IMR-90 (cell line): ENCODE measurements around the gene XDH. TPM values are rescaled to one million over a fixed set of nuclear protein-coding genes. Genes with fewer than 3 reads are reported as not detected.

Source experiments
- ATAC-seq: fragments of 200-7000 bp; cut with Tn5 transposase; 2 replicates; pipeline ENCODE4 v1.9.1; 2020; ENCODE audit warnings: low read depth, mild to moderate bottlenecking, moderate library complexity
- BruUV-seq: library from RNA; stranded (reverse); fragments of 400-500 nt; replicated peaks from 2 replicates; lab custom pipeline; 2021; lab: Mats Ljungman, UMichigan
- CTCF ChIA-PET: fragments of 300-600 bp; formaldehyde crosslinking; extraction: SDS; loops from one replicate; lab custom pipeline; 2021; ENCODE audit warnings: antibody characterized with exemption; lab: Yijun Ruan, JAX
- POLR2A ChIA-PET: fragments of 300-600 bp; sonication (Branson Sonifier 250); formaldehyde crosslinking; loops from one replicate; lab custom pipeline; 2022; ENCODE audit warnings: antibody characterized with exemption; ENCODE audit not compliant: unreplicated experiment; lab: Charles Lee
- DNase-seq: peaks from one replicate; pipeline ENCODE4 v3.0.0; 2013
- H2AFZ ChIP-seq: replicated peaks from 2 replicates; pipeline ENCODE3; 2013; ENCODE audit warnings: low read length, mild to moderate bottlenecking; ENCODE audit not compliant: poor library complexity
- H2AK5ac ChIP-seq: 2 replicates; pipeline ENCODE4 v1.6.1; 2013; ENCODE audit warnings: low read depth, low read length, inconsistent platforms
- H2AK9ac ChIP-seq: replicated peaks from 2 replicates; pipeline ENCODE3; 2013; ENCODE audit warnings: mild to moderate bottlenecking, low read depth, low read length, moderate library complexity; ENCODE audit not compliant: poor library complexity
- H2BK120ac ChIP-seq: 2 replicates; pipeline ENCODE4 v1.6.1; 2013; ENCODE audit warnings: low read depth, low read length, inconsistent platforms
- H2BK15ac ChIP-seq: 3 replicates; pipeline ENCODE4 v1.6.1; 2013; ENCODE audit warnings: low read depth, low read length, inconsistent platforms
- H2BK20ac ChIP-seq: 2 replicates; pipeline ENCODE4 v1.6.1; 2013; ENCODE audit warnings: low read depth, mild to moderate bottlenecking, inconsistent platforms, low read length, moderate library complexity
- H2BK5ac ChIP-seq: 2 replicates; pipeline ENCODE4 v1.6.1; 2013; ENCODE audit warnings: mild to moderate bottlenecking, low read depth, low read length, inconsistent platforms; ENCODE audit not compliant: poor library complexity, severe bottlenecking
- H3K14ac ChIP-seq: replicated peaks from 2 replicates; pipeline ENCODE4 v1.6.1; 2013; ENCODE audit warnings: low read depth, low read length, inconsistent platforms
- H3K18ac ChIP-seq: 2 replicates; pipeline ENCODE4 v1.6.1; 2013; ENCODE audit warnings: low read depth, low read length, control low read depth
- H3K23ac ChIP-seq: 2 replicates; pipeline ENCODE4 v1.6.1; 2013; ENCODE audit warnings: low read depth, low read length, inconsistent platforms
- H3K27ac ChIP-seq: 2 replicates; pipeline ENCODE4 v1.5.1; 2013; ENCODE audit warnings: mild to moderate bottlenecking, control low read depth, low read length; ENCODE audit not compliant: insufficient read depth
- H3K27me3 ChIP-seq: 2 replicates; pipeline ENCODE4 v1.6.1; 2013; ENCODE audit warnings: low read length; ENCODE audit not compliant: control insufficient read depth, insufficient read depth
- H3K36me3 ChIP-seq: 2 replicates; pipeline ENCODE4 v1.6.1; 2013; ENCODE audit warnings: low read length, mixed read lengths; ENCODE audit not compliant: control insufficient read depth, insufficient read depth
- H3K4ac ChIP-seq: 2 replicates; pipeline ENCODE4 v1.6.1; 2013; ENCODE audit warnings: low read depth, low read length, inconsistent platforms
- H3K4me1 ChIP-seq: 2 replicates; pipeline ENCODE4 v1.6.1; 2013; ENCODE audit warnings: low read length, mixed read lengths; ENCODE audit not compliant: control insufficient read depth, insufficient read depth
- H3K4me2 ChIP-seq: 2 replicates; pipeline ENCODE4 v1.6.1; 2013; ENCODE audit warnings: low read depth, mild to moderate bottlenecking, control low read depth, low read length, moderate library complexity
- H3K4me3 ChIP-seq: 2 replicates; pipeline ENCODE4 v1.5.1; 2013; ENCODE audit warnings: low read depth, mild to moderate bottlenecking, control low read depth, low read length, moderate library complexity; ENCODE audit not compliant: insufficient read depth
- H3K56ac ChIP-seq: 2 replicates; pipeline ENCODE4 v1.6.1; 2013; ENCODE audit warnings: low read length, inconsistent platforms; ENCODE audit not compliant: insufficient read depth; ENCODE audit errors: extremely low read depth
- H3K79me1 ChIP-seq, 2 experiments: 2 replicates each; pipeline ENCODE4 v1.6.1; 2013; ENCODE audit warnings: low read length in 2 of 2, inconsistent platforms in 1 of 2, low read depth in 1 of 2
- H3K9ac ChIP-seq: 2 replicates; pipeline ENCODE4 v1.6.1; 2013; ENCODE audit warnings: low read depth, low read length, control low read depth
- H3K9me1 ChIP-seq: 2 replicates; pipeline ENCODE4 v1.6.1; 2013; ENCODE audit warnings: low read length, inconsistent platforms; ENCODE audit not compliant: insufficient read depth
- H3K9me3 ChIP-seq: 2 replicates; pipeline ENCODE4 v1.6.1; 2013; ENCODE audit warnings: low read length; ENCODE audit not compliant: control insufficient read depth, insufficient read depth
- H4K20me1 ChIP-seq: 2 replicates; pipeline ENCODE4 v1.6.1; 2013; ENCODE audit warnings: low read length, inconsistent platforms; ENCODE audit not compliant: insufficient read depth
- H4K5ac ChIP-seq: 2 replicates; pipeline ENCODE4 v1.6.1; 2013; ENCODE audit warnings: mild to moderate bottlenecking, low read depth, low read length, control low read depth
- H4K8ac ChIP-seq, 2 experiments: 2 replicates each; pipeline ENCODE4 v1.6.1; 2013; ENCODE audit warnings: low read depth in 2 of 2, low read length in 2 of 2, control low read depth in 1 of 2, inconsistent platforms in 1 of 2
- H4K91ac ChIP-seq: 2 replicates; pipeline ENCODE4 v1.6.1; 2013; ENCODE audit warnings: low read depth, low read length, inconsistent platforms; ENCODE audit not compliant: insufficient read depth
- CEBPB ChIP-seq: IDR thresholded peaks from 2 replicates; pipeline ENCODE4 v1.6.1; 2012; ENCODE audit warnings: low read depth, low read length, improper control_type of control experiment
- FOS ChIP-seq: fragments of 150-350 bp; IDR thresholded peaks from 2 replicates; pipeline ENCODE4 v1.6.1; 2016; ENCODE audit warnings: low read depth, low read length
- MAZ ChIP-seq: IDR thresholded peaks from 2 replicates; pipeline ENCODE4 v1.6.1; 2012; ENCODE audit warnings: low read depth, mild to moderate bottlenecking, low read length, improper control_type of control experiment, moderate library complexity, borderline replicate concordance
- MXI1 ChIP-seq: IDR thresholded peaks from 2 replicates; pipeline ENCODE4 v1.6.1; 2012; ENCODE audit warnings: low read depth, mild to moderate bottlenecking, low read length, moderate library complexity, borderline replicate concordance
- POLR2A ChIP-seq: IDR thresholded peaks from 2 replicates; pipeline ENCODE4 v1.6.1; 2012; ENCODE audit warnings: mild to moderate bottlenecking, low read depth, low read length
- RCOR1 ChIP-seq: IDR thresholded peaks from 2 replicates; pipeline ENCODE4 v1.6.1; 2012; ENCODE audit warnings: mild to moderate bottlenecking, low read length, improper control_type of control experiment; ENCODE audit not compliant: insufficient replicate concordance
- RFX5 ChIP-seq: IDR thresholded peaks from 2 replicates; pipeline ENCODE4 v1.8.0; 2012; ENCODE audit warnings: low read depth, mild to moderate bottlenecking, low read length, moderate library complexity
- WGBS, 2 experiments: methylation state at CpG; one replicate each; pipeline versions ENCODE4 v1.1.5 to v1.1.7; 2013; ENCODE audit warnings: missing lambda C conversion rate in 2 of 2; ENCODE audit not compliant: insufficient read length in 1 of 2; ENCODE audit errors: extremely low coverage in 2 of 2; 5-methylcytosine and 5-hydroxymethylcytosine counted together
- dilution Hi-C: fragments of 300-500 bp; cut with HindIII; formaldehyde crosslinking; loops from one replicate; pipeline ENCODE4 v1.14.3; 2018; ENCODE audit warnings: low sequenced_read_pairs; ENCODE audit not compliant: unreplicated experiment
- in situ Hi-C: fragments of 300-500 bp; cut with MboI; formaldehyde crosslinking; loops from 3 replicates; pipeline ENCODE4 v1.14.3; 2019; ENCODE audit warnings: low sequenced_read_pairs, inconsistent platforms, mixed read lengths
- intact Hi-C: fragments of 100-400 bp; cut with micrococcal nuclease; formaldehyde crosslinking; loops from 2 replicates; pipeline ENCODE4 v1.10.0; 2022
- polyA plus RNA-seq, 3 experiments: library from polyadenylated mRNA; depleted of rRNA; stranded (reverse); fragments of >200 nt; gene quantifications; 2 replicates each; pipeline ENCODE4 v1.2.3, GENCODE V29; 2012; ENCODE audit warnings: low replicate concordance in 1 of 3
- total RNA-seq: library from RNA; depleted of rRNA; stranded (reverse); fragments of >200 nt; gene quantifications from 2 replicates; pipeline ENCODE4 v1.2.3, GENCODE V29; 2012
- TF ChIP-seq, protein P1 (sequence below): conservative IDR thresholded peaks from 2 replicates; pipeline ENCODE4 v1.5.1; 2012; ENCODE audit warnings: mild to moderate bottlenecking, low read depth, low read length, improper control_type of control experiment
- TF ChIP-seq, protein P2 (sequence below): fragments of 150-350 bp; IDR thresholded peaks from 2 replicates; pipeline ENCODE4 v1.6.1; 2016; ENCODE audit warnings: low read depth, mild to moderate bottlenecking, low read length, moderate library complexity, borderline replicate concordance

XDH gene
- total and polyA plus RNA-seq, 2 of the 4 experiments (the other 2 are of a cell fraction) = 0.46 to 1.1 TPM

DNA sequence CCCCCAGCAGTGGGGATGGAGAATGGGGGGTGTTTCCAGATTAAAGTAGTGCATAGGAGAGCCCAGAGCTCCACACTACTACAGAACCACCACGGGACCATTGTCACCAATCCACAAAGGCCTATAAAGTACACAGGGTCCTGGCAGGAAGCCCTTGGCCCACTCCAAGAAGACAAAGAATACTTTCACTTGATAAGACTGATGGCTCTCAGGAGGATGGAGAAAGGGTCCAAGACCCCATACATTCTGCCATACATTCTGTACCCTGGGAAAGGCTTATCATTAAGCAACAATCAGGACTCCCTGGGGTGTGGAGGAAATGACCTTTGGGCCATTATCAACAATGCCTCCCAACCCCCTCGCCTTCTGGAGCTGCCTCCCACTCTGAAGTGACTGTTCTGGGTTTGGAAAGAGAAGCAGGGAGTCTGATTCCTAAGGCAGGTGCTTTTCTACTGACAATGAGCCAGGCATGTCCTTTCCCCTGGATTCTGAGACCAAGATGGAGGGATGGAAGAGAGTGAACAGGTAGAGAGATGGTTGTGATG, 85.4 kb downstream of the XDH start:
- Histone ChIP-seq H2BK120ac (no peak overlapping the region), H3K4me1 (no peaks in the 10 kb centered on the region), H2AFZ (no peak overlapping the region), H4K5ac (no peak overlapping the region), H3K23ac (no peak overlapping the region), H3K14ac (no peak overlapping the region), H3K4me2 (no peak overlapping the region), H3K9me1 (no peaks in the 10 kb centered on the region), H4K20me1 (no peaks in the 10 kb centered on the region; the same call in 1 of the 2 replicates), H3K36me3 (no peaks in the 10 kb centered on the region), H3K9ac (no peak overlapping the region), H3K27ac (no peak overlapping the region), H4K8ac (no peak overlapping the region), H2BK20ac (no peak overlapping the region), H4K91ac (no peak overlapping the region), H2BK15ac (no peak overlapping the region), H3K18ac (no peak overlapping the region), H2BK5ac (no peak overlapping the region), H2AK9ac (no peak overlapping the region), H2AK5ac (peak overlapping the region; percentile 8; the same call in 1 of the 2 replicates), H3K79me1 (no peaks in the 10 kb centered on the region), H3K4me3 (no peak overlapping the region), H3K9me3 (no peaks in the 10 kb centered on the region), H3K27me3 (0 out of 2 replicates have a peak, but pooled peaks cover 2% of the 10 kb centered on the region), H3K56ac (no peak overlapping the region), H3K4ac (no peak overlapping the region)
- no peak for ATAC-seq
- no TSS peak for BruUV-seq
- dilution Hi-C loops = no loop called here
- DNase-seq = no peak
- in situ Hi-C loops = loop anchor here (25.0 kb wide), 1 partner anchor 1167 kb away; no protein-coding TSS in a partner anchor
- ChIA-PET POLR2A (no interaction called here), CTCF (interaction anchor here (0.6 kb wide), 2 partner anchors 618 to 1103 kb away, joined by 3 to 4 read pairs; no protein-coding TSS in a partner anchor)
- TF ChIP-seq CEBPB (no peak), FOS (no peak), MXI1 (no peak), MAZ (no peak), RCOR1 (no peak), POLR2A (no peak), RFX5 (no peak)
- TF ChIP-seq, protein P1, sequence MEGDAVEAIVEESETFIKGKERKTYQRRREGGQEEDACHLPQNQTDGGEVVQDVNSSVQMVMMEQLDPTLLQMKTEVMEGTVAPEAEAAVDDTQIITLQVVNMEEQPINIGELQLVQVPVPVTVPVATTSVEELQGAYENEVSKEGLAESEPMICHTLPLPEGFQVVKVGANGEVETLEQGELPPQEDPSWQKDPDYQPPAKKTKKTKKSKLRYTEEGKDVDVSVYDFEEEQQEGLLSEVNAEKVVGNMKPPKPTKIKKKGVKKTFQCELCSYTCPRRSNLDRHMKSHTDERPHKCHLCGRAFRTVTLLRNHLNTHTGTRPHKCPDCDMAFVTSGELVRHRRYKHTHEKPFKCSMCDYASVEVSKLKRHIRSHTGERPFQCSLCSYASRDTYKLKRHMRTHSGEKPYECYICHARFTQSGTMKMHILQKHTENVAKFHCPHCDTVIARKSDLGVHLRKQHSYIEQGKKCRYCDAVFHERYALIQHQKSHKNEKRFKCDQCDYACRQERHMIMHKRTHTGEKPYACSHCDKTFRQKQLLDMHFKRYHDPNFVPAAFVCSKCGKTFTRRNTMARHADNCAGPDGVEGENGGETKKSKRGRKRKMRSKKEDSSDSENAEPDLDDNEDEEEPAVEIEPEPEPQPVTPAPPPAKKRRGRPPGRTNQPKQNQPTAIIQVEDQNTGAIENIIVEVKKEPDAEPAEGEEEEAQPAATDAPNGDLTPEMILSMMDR = no peak
- TF ChIP-seq, protein P2, sequence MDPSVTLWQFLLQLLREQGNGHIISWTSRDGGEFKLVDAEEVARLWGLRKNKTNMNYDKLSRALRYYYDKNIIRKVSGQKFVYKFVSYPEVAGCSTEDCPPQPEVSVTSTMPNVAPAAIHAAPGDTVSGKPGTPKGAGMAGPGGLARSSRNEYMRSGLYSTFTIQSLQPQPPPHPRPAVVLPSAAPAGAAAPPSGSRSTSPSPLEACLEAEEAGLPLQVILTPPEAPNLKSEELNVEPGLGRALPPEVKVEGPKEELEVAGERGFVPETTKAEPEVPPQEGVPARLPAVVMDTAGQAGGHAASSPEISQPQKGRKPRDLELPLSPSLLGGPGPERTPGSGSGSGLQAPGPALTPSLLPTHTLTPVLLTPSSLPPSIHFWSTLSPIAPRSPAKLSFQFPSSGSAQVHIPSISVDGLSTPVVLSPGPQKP = no peak
- no CpG with 5 or more reads among the region's 2 CpGs for WGBS, 2 experiments
- intact Hi-C loops = no loop called here
